ENCODE measurements around the gene GLI3. TPM values are rescaled to one million over a fixed set of nuclear protein-coding genes. Genes with fewer than 3 reads are reported as not detected.

Gene GLI3
- total and polyA plus RNA-seq, 2 of the 8 experiments (the other 6 are each of a cell fraction or from before 2014, with no cell fraction given), result 8.0 to 31.1 TPM

- no peak for DNase-seq (ENCODE audit: low read depth in 1 of 2, low spot score in 2 of 2)
- H4K20me1 ChIP-seq (replicated peaks in 1 of 2; ENCODE audit: control insufficient read depth in 1 of 2, insufficient read depth in 2 of 2, low read length in 2 of 2), result no peaks in the 10 kb centered on the region
- FAIRE-seq, result no peak
- no peak overlapping the region for H2AK5ac ChIP-seq (ENCODE audit: low read depth, low read length)
- H3K23me2 ChIP-seq (ENCODE audit: low read depth, low read length), result no peaks in the 10 kb centered on the region
- H3K4me1 ChIP-seq (replicated peaks in 1 of 4; ENCODE audit: control insufficient read depth in 3 of 4, insufficient read depth in 4 of 4, low read length in 3 of 4), result no peaks in the 10 kb centered on the region
- 89% methylated on average over 2 of the region's 2 CpGs; no CpG with 5 or more reads in 1 of the 2 experiments for WGBS, 2 experiments (ENCODE audit: extremely low coverage in 1 of 2, insufficient coverage in 1 of 2, insufficient read length in 1 of 2, insufficient replicate concordance in 2 of 2, low coverage in 1 of 2, low lambda C conversion rate in 2 of 2, missing lambda C conversion rate in 1 of 2)
- no peak overlapping the region for H2BK120ac ChIP-seq (replicated peaks; ENCODE audit: low read depth, low read length)
- no peak overlapping the region for H3K4me2 ChIP-seq (ENCODE audit: insufficient read depth in 1 of 2, low read depth in 2 of 2, low read length in 2 of 2)
- no peak overlapping the region for H3K4me3 ChIP-seq (ENCODE audit: extremely low read depth in 1 of 4, insufficient read depth in 2 of 4, low read depth in 3 of 4, low read length in 4 of 4)
- no peak overlapping the region for H4K8ac ChIP-seq (ENCODE audit: extremely low read depth, insufficient read depth, low read length)
- no peaks in the 10 kb centered on the region for H3K9me3 ChIP-seq (ENCODE audit: insufficient read depth in 2 of 2, low read depth in 1 of 2, low read length in 1 of 2)
- H2BK15ac ChIP-seq (ENCODE audit: low read length), result no peak overlapping the region
- ChIA-PET CTCF (ENCODE audit: partially characterized antibody) (interaction anchor here (0.9 to 1.5 kb wide), 2 partner anchors 8 to 822 kb away, joined by 3 read pairs; no protein-coding TSS in a partner anchor), POLR2A (ENCODE audit: partially characterized antibody) (no interaction called here)
- H3K27ac ChIP-seq (ENCODE audit: low read depth, low read length), result no peak overlapping the region
- no peak overlapping the region for H4K5ac ChIP-seq (ENCODE audit: insufficient read length, low read depth, low read length)
- no peaks in the 10 kb centered on the region for H3K36me3 ChIP-seq (ENCODE audit: control insufficient read depth in 2 of 4, insufficient read depth in 4 of 4, low read length in 3 of 4)
- H2BK20ac ChIP-seq (ENCODE audit: low read length), result no peak overlapping the region
- H2BK5ac ChIP-seq (ENCODE audit: low read depth, low read length), result no peak overlapping the region
- H2AFZ ChIP-seq (ENCODE audit: low read length), result no peak overlapping the region
- no peak overlapping the region for H3K56ac ChIP-seq (replicated peaks; ENCODE audit: insufficient read length, low read depth, low read length)
- no peaks in the 10 kb centered on the region for H3K79me1 ChIP-seq (ENCODE audit: low read depth, low read length)
- TF ChIP-seq RAD21 (IDR thresholded peaks at IDR 0.05 in 1 of 2, conservative IDR thresholded peaks at IDR 0.05 in 1 of 2; ENCODE audit: low read depth in 2 of 2, low read length in 2 of 2), result no peak
- TF ChIP-seq TCF12 (IDR thresholded peaks at IDR 0.05; ENCODE audit: low read depth, low read length), result no peak
- no peak for TF ChIP-seq HDAC6 (IDR thresholded peaks at IDR 0.05; ENCODE audit: low read depth, low read length)
- no peak for TF ChIP-seq ZNF274 (IDR thresholded peaks at IDR 0.05; ENCODE audit: borderline replicate concordance, extremely low read depth, low read length)
- no peak overlapping the region for H3K18ac ChIP-seq (ENCODE audit: extremely low read depth, low read length)
- H3K4ac ChIP-seq (replicated peaks; ENCODE audit: insufficient read length, low read depth, low read length), result no peak overlapping the region
- H4K91ac ChIP-seq (replicated peaks; ENCODE audit: insufficient read length, low read length), result no peak overlapping the region
- H3K23ac ChIP-seq (ENCODE audit: insufficient read length), result no peak overlapping the region
- no peak overlapping the region for H3K9ac ChIP-seq (replicated peaks in 1 of 4; ENCODE audit: extremely low read depth in 1 of 4, low read depth in 3 of 4, low read length in 3 of 4)
- no peaks in the 10 kb centered on the region for H3K27me3 ChIP-seq (replicated peaks in 1 of 4; ENCODE audit: control insufficient read depth in 3 of 4, extremely low read depth in 1 of 4, insufficient read depth in 3 of 4, low read length in 3 of 4)
- H2BK12ac ChIP-seq (ENCODE audit: low read depth, low read length), result no peak overlapping the region
- no peak overlapping the region for H3K14ac ChIP-seq (ENCODE audit: insufficient read length)
- no peaks in the 10 kb centered on the region for H3K79me2 ChIP-seq (ENCODE audit: control insufficient read depth in 1 of 2, insufficient read depth in 2 of 2, low read length in 2 of 2)
These were observed 314.6 kb downstream of the GLI3 start for GRCh38 chr7:41922373-41922772.
